Measurements from ENCODE around the gene PTPA.

DNA sequence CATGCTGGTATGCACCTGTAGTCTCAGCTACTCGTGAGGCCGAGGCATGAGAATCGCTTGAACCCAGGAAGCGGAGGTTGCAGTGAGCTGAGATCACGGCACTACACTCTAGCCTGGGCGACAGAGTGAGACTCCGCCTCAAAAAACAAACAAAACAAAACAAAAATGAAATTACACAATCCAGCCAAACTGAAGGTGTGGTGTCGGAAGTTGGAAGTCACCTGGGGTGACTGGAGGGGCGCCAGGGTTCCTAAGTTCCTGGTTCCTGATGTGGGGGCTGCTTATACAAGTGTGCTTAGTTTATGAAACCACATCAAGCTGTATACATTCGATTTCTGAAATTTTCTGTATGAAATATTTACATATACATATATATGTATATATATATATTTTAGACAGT lies 34.0 kb upstream of the PTPA start:
- TF ChIP-seq POLR2A (IDR thresholded peaks at IDR 0.05) (no peak), CTCF (IDR thresholded peaks at IDR 0.05) (no peak)

Data from breast epithelium (tissue), 3 donors.